IPS-NIHi7 (cell line): ENCODE data around the gene MAP4K2.

Experiments
- DNase-seq: peaks from one replicate; pipeline ENCODE4 v3.0.0; 2012; ENCODE audit warnings: mixed read lengths; ENCODE audit errors: extremely low spot score

The MAP4K2 gene

DNA sequence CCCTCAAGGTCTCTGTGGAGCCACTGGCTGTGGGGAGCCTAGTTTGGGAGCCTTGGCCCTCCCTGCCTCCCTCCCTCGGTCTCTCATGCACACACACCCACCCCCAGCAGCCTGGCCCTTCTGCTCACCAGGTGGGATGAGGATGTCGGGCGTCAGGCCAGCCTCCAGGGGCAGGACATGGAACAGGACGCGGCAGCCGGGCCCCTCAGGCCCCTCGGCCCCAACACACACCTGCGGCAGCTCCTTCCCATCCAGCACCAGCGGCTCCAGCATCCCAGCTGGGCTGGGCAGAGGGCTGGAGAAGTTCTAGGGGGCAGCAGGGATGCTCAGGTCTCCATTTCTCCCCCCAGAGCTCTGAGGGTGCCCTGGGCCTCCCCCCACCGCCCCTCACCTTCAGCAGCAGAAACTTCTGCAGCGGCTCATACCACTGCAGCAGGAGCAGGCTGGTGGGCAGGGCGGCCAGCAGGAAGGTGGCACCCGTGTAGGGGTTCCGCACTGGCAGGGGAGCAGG is 11.2 kb downstream of the MAP4K2 start:
- no peak for DNase-seq

DNA sequence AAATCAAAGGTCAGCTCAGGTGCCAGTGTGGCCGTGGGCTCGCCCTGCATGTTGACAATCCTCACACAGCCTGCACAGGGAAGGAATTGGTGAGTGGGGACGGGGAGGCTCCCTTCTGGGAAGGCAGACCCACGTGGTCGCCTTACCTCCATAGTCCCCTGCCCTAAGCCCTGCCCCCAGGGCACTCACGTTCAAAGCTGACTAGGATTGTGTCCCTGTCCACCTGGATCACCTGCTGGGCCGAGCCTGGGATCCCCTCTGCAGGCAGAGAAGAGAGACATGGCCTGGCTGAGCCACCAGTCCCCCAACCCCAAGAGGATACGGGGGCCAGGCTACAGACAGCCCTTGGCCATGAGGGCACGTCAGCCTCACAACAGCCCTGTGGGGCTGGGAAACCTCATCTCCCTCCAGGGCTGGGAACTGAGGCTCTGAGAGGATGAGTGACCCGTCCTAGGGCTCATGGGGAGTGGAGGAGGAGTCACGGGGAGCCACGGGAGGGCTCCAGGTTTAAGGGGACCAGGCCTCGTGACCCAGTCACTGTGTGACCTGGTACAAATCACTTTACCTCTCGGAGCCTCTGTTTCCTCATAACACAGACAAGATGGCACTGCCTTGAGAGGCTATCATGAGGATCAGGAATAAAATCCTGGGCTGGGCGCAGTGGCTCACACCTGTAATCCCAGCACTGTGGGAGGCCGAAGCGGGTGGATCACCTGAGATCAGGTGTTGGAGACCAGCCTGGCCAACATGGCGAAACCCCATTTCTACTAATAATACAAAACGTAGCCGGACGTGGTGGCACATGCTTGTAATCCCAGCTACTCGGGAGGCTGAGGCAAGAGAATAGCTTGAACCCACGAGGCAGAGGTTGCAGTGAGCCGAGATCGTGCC is 12.6 kb downstream of the MAP4K2 start:
- no peak for DNase-seq

DNA sequence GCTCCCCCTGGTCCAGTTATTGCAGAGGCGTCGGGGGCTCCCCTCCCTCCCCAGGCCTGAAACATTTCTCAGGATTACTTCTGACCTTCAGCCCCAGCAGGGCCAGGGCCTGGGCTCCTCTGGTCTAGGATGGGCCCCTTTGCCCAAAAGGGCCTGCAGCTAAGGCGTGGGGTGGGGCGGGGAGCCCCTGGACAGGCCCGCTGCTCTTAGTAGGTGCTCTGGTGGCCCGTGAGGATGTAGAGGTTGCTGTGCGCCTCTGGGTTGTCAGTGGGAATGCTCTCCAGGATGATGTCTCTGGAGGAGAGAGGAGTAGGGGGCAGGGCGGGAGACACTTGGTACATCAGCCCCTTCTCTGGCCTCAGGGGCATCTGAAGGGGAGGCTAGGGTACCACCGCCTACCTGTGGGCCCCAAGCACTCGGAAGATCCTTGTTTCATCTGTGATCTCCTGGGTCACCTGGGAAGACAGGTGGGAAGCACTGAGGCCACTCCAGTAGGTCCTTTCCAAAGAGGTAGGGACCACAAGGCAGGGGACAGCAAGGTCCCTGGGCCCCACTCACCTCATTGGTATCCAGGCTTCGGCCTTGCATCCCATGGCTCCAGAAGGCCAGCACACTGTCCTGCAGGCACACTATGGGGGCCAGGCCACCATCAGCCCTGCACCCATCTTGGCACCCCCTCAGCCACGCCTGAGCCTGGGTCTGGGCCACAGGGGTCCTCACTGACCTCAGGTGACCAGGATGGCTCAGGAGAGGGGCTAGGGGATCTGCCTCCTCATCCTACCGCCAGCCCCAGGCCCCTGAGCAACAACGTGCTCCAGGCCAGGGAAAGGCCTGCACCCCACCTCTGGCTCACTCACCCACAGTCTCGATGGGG is 13.4 kb downstream of the MAP4K2 start:
- no peak for DNase-seq

DNA sequence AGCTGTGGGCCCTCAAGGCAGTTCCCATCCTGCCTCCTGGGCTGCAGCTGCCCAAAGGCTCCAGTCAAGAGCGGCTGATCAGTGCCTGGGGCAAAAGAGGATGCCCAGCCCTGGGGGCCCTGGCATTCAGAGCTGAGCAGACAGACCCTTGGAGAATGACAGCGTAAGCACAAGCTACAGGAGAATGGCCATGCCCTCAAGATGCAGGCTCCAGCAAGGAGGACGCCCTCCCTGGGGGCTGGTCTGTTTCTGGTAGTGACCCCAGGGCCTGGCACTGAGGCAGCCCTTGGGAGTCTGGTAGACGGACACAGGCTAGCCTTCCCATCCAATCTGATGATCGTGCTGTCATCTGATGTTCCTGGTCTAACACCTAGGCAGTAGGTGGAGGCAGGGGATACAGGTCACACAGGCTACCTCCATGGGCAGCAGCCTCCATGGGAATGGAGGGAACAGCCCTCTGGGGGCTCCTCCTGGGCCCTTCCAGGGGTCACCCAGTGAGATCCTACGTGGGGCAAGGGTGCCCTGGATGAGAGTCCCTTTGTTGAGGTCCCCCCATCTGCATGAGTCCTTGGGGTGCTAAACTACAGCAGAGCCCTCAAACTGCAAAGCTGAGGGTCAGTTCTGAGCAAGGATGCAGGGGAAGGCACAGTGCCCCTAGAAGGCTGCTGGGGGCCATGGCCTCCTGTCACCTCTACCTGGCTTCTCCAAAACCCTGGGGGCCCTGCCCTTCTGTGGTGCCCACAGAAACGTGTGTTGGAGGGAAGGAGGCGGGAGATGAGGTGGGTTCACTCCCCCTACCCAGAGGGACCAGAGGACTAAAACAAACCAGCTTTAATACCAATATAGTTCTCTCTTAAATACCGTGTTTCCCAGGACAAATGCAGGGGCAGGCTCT is 14.4 kb downstream of the MAP4K2 start:
- DNase-seq = no peak

DNA sequence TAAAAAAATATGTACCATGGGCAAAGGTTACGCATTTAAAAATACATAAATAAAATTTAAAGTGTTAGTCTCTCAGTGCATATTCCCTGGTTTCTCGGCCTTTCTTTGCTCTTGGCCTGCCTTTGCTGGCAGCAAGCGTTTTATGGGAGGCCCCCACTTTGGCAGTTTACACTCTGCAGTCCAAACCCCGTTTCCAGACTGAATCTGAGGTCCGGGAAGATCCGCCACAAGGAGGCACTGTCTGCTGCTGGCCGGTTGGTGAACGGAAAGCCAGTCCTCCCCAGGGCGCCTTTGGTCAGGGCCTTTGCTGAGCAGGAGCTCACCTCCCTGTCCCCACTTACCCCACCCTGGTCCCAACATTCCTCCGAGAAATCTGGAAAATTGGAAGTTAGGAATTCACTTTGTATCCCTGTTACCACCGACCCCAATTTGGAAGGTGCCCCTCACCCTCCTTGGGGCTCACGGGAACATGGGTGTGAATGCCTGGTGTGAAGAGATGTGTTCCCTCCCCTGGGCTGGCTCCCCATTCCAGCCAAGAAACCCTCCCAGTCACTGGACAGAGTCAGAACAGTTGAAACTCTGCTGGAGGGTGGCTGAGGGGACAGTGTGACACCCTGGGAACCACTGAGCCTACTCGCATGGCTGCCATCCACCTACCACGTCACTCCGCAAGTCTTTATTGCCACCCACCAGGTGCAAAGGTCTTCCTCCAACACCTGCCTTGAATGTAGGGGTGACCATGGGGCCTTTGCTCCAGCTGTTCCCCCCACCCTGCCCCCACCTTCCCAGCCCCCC is 15.3 kb downstream of the MAP4K2 start:
- peak; percentile 86 for DNase-seq

DNA sequence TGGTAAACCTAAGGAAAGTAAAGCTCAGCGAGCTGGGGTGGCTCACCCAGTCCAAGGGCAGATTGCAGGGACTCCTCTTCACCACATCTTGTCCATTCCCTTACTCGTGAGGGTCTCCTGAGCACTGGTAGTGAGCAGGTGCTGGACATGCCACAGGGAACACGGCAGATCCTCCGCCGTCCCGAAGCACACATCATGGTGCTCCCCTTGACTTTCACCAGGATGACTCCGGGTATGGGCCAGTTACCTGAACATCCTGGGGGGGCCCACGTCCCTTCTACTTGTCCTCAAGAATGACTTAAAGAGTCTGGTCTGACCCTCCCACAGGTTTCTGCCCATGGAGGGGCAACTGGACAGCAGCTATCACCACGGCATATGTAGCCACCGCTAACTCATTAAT is 16.7 kb downstream of the MAP4K2 start:
- no peak for DNase-seq

DNA sequence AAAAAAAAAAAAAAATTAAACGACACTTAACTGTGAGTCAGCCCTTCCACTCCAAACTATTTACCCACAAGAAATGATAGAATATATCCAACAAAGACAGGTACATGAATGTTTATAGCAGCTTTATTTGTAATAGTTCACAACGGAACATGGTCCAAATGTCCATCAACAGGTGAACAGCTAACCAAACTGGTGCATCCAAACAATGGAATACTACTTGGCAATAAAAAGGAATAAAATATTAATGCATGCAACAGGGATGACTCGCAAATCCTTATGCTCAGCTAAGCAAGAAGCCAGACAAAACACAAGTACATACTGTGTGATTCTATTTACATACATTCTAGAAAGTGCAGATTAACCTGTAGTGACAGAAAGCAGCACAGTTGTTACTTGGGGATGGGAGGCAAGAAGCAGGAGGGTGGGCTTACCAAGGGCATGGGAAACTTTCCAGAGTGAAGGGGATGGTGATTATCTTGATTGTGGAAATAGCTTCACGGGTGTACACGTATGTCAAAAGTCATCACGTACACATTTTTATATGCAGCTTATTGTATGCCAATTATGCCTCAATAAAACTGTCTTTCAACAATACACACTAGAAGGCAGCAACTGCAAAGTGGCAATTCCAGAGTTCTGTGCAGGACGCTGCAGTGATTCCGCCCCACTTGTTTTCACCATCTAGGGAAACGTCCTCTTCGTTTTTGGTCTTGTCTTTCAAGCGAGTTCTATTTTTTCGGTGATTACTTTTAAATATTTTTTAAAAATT is 18.0 kb downstream of the MAP4K2 start:
- DNase-seq = no peak

DNA sequence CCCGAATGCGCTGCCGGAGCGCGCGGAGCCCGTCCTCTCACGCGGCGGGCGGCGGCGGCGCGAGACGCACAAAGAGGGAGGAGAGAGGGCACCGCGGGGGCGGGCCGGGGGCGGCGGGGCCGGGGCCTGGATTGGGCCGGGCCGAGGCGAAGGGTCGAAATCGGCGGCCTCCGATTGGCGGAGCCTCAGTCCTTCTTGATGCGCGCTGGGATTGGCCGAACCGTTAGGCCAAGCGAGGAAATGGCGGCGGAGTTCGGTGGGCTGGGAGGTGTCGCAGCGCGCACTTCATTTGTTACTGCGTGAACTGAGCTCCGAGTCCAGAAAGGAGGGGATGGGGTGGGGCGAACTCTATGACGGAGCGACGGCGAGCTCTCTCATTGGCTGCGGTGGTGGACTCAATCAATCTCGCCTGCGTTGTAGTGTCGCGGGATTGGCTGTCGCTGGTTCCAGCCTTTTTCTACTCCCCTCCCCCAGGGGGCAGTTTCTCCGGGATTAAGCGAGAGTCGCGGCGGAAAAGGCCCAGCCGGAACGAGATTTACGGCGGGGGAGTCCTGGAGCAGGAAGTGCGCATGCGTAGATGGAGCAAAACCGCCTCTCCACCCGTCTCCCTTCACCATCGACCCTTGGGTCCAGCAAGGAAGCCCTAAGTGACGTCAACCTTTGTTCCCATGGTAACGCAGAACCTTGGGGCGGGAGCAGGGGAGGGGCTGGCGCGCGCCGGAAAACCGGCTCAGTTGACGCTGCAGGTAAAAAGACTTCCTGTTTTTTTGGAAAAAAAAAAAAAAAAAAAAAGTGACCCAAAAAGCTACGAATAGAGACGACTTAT is 24.3 kb downstream of the MAP4K2 start, which contains the start of gene SF1:
TSS of gene SF1 (minus strand) at position 70 of the 826 bp plus-strand sequence. CDS start 150 bp downstream, outside the sequence.
- DNase-seq = peak; percentile 97

DNA sequence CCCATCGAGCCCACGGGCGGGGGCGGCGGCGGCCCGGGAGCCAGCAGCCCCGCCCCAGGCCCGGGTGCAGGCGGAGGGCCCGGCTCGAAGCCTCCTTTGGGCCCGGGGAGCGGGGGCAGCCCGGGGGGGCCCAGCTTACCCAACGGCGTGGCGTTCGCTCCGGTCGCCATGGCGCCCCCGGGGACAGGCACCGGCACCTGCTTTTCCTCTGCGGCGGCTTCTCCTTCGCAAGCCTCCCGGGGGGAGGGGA is 24.9 kb downstream of the MAP4K2 start:
- no peak for DNase-seq

DNA sequence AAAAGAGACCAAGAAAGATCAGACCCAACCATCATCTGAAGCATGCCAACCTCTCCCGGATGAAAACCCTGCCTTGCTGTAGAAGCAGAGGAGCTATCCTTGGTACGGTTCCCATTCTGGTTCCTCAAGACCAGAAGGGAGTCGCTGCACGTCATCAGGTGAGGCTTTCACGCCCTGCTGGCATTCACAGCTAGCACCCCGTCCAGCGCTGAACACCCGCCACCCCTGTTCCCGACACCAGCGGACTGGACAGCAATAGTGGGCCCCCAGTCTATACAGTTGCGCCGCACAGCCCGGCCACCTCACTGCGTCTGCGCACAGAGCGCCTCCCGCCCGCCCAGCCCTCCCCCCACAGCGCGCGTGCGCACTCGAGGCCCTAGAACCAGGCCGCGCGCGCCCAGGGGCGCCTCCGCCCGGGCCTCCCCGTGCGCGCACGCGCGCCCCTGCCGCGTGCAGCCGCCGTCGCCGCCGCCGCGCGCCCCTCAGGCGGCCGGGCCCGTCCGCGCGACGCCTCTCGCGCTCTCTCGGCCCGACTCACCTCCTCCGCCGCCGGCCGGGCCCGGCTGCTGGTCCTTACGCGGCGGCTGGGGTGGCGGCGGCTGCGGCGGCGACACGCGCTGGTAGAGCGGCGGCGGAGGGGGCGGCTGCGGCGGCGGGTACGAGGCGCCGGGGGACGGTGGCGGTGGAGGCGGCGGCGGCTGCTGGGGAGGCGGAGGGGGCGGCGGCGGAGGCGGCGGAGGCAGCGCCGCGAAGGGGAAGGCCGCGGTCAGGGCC is 25.4 kb downstream of the MAP4K2 start:
- peak; percentile 85 for DNase-seq

DNA sequence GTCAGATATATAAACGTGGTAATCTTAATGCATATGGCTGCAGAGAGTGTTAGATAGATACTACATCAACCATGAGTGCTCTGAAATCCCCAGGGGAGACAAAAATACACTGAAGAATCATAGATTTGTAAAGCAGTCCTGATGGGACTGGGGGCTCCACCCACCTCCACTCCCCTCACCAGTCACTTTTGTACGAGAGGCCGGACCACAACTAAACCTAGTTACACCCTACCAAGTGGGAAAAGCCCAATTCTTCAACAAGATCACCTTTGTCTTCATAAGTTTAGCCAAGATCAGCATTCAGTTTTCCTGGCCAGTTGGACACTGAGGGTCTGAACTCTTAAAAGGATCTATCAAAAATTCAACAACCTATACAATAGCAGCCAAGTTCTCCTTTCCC is 26.1 kb downstream of the MAP4K2 start:
- DNase-seq = no peak

DNA sequence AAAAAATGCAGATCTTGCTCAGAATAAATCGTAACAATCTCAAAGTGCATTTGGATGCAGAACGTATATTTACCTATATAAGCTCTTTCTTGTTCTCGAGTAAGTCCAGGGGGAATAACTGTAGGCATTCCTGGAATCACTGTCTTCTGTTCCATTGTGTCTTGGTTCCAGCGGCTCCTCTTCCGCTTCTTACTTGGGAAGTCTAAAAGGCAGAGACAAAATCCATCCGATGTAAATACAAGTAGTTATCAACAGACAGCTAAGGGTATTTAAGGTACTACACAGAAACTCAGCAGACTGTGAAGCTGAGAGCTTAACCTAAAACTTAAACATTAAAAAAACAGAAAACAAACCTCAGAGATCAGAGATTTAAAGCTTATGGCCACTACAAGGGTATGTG is 26.6 kb downstream of the MAP4K2 start:
- no peak for DNase-seq

DNA sequence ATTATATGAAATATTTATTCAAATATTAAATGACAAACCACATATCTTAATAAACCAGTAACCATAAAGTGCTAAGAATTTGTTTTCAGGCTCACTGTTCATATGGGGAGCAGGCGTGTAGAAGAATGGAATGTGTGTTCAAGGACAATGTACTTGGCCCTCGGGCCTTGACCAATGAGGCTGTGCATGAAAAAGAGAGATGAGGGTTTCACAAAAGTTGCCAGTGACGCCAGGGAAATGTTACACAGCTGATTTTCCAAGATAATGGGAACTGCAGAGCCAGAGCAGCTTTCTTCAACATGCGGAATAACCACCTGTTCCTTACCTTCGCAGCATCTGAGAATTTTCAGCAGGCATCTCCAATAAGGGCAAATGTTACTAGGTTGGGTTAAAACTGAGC is 28.9 kb downstream of the MAP4K2 start:
- DNase-seq = no peak

DNA sequence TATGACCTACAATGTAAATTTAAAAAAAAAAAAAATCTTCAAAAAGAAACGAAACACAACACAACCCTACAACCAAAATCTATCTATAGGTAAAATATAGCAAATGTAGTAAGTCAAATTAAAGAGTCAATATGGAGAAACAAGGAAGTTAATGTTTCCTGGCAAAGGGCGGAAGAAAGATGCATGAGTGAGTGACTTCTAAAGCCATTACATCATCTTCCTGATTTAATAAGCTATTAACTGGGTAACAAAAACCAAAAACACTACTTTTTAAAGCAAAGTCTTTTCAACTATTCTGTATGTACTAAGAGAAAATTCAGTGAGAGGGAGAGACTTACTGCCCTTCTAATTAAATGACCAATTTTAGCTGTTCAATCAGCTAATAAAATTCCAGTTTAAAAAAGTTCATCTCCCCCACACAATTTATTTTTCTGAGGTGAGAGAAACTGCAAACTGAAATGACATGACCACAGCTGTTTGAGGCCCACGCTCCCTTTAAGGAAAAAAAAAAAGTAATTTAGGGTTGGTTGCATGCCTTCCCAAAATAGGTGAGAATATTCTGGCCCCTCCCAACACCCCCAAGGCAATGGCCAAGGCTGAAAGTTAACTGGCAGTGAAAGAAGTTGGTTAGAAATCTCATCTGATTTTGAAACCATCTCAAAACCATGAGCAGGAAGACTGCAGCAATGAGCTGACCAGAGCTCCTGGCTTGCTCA is 30.6 kb downstream of the MAP4K2 start:
- DNase-seq = no peak

DNA sequence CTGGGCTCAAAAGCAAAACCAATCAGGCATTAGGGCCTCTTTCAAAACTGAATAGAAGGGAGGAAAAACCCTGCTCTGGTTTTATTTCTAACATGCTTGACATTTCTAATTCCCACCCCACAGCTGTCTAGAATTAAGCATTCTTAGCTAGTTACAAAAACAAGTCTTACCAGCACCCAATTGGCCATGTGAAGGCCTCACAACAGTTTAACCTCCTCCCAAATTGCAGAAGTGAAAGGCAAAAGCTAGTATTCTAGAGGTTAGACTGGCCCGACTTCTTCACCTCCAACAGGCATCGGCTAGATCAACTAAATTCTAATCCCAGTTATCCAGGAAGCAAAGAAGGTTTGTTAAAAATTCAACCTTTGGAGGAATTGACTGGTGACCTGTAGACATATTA is 31.2 kb downstream of the MAP4K2 start:
- DNase-seq = no peak

DNA sequence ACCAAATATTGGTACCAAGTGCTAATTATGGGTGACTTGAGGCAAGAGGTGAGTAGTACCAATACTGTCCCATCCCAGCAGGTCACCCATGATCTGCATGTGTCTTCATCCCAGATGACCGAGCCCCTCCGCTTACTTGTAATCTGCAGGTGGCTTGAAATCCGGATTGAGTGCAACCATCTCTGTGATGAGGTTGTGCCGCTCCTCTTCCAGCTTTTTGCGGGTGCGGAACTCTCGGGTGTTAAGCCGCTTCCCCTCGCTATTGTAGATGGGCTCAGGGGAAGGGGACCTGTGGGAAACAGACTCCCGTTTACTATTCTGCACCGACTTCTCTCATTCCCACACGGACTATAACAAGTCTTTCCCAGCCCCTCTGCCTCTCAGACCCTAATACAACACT is 32.9 kb downstream of the MAP4K2 start:
- no peak for DNase-seq

DNA sequence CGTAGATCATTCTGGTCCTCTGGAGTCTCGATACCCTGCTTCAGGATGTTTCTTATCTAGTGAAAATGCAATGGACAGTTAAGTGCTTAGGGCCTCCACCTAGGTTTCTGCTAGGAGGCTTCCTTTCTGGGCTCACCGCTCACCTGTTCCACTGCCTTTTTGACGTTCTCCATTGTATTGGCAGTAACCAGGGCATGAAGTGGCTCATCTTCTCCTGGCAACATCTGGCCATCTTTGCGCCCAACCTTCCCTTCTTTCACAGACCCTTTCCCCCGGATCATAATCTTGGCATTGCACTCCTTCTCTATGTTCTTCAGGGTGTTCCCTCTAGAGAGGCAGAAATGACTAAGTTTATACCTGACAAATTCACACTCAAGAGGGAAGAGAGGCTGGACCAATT is 33.7 kb downstream of the MAP4K2 start:
- DNase-seq = no peak

DNA sequence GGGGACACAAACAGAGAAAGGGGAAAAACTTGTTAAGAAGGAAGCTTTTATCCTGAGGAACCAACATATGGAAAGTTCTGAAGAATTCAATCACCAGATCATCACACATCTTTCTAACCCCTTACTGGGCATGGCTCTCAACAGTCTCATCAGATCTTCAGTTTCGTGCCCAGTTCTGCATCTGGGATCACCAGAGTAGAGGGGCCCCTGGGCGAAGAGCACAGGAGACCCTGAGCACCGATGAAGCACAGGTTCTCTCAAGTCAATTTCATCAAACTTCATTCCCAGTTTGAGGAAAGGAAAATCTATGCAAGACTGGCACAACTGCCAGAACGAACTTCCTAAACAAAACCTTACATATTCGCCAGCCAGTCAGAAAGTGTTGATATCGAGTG is 34.7 kb downstream of the MAP4K2 start:
- DNase-seq = no peak
